ENCODE results near the gene ZBTB42.

ZBTB42 gene

DNA sequence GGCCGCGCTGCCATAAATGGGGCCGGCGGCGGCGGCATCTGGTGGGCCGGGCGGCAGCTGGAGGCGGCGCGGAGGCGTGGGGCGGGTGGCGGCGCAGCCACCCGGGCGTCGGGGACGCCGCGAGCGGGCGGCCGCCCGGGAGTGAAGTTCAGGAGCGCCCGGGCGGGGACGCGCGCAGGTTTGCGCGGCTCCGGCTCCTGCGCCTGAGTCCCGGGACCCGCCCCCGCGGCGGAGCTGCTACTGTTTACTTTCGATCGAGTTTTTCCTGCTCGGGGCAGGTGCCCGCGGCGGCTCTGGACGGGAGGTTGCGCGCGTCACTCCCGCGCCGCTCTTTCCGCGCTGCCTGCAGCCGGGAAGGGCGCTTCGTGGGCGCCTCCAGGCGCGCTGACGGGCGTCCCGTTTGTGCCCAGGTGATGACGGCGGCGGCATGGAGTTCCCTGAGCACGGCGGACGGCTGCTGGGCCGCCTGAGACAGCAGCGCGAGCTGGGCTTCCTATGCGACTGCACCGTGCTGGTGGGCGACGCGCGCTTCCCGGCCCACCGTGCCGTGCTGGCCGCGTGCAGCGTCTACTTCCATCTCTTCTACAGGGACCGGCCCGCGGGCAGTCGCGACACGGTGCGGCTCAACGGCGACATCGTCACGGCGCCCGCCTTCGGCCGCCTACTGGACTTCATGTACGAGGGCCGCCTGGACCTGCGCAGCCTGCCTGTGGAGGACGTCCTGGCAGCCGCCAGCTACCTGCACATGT is at the start of gene ZBTB42:
ZBTB42 (plus strand) TSS at position 331 of the 749 bp plus-strand sequence; CDS start at position 428, 97 bp downstream.
- peak within 1 kb of the TSS; percentile 61 to 89 for H3K4me3 ChIP-seq
- TF ChIP-seq CTCF (IDR thresholded peaks at IDR 0.05) = no peak
- H3K27ac ChIP-seq = peak within 1 kb of the TSS; percentile 99 to 100
- no peaks in the 10 kb centered on the region for H3K9me3 ChIP-seq
- H3K27me3 ChIP-seq = no peaks in the 10 kb centered on the region
- intact Hi-C loops (cut with DNase I; ENCODE audit: low total_unique reads) = no loop called here
- DNase-seq = peak; percentile 51 to 84
- no peaks in the 10 kb centered on the region for H3K36me3 ChIP-seq
- peaks cover 5 to 64% (median 33%) of the 10 kb centered on the region in 4 donors for H3K4me1 ChIP-seq

- Histone ChIP-seq H3K4me1 (peaks cover 0 to 80% (median 49%) of the 10 kb centered on the region in 4 donors), H3K4me3 (peak overlapping the region; percentile 80 to 89), H3K36me3 (peaks cover 12 to 21% (median 15%) of the 10 kb centered on the region in 3 donors), H3K27me3 (no peaks in the 10 kb centered on the region), H3K27ac (peak overlapping the region; percentile 97 to 98), H3K9me3 (no peaks in the 10 kb centered on the region)
- TF ChIP-seq CTCF (IDR thresholded peaks at IDR 0.05) = no peak
- no peak for DNase-seq
- intact Hi-C loops (cut with DNase I; ENCODE audit: low total_unique reads) = loop anchor here (2.0 to 10.0 kb wide), 2 partner anchors 73 to 723 kb away; partner anchors contain the start of gene CRIP2
Observed at GRCh38 chr14:104751539-104752422, 49.1 kb upstream of the ZBTB42 start.

GRCh38 chr14:104752423-104752734 is 48.5 kb upstream of the ZBTB42 start:
- H3K4me1 ChIP-seq = peaks cover 0 to 75% (median 49%) of the 10 kb centered on the region in 4 donors
- no peak for DNase-seq
- H3K9me3 ChIP-seq = no peaks in the 10 kb centered on the region
- H3K36me3 ChIP-seq = peaks cover 18 to 27% (median 21%) of the 10 kb centered on the region in 3 donors
- intact Hi-C loops (cut with DNase I; ENCODE audit: low total_unique reads) = loop anchor here (2.0 to 10.0 kb wide), 2 partner anchors 74 to 722 kb away; partner anchors contain the start of gene CRIP2
- no peak for TF ChIP-seq CTCF (IDR thresholded peaks at IDR 0.05)
- peak overlapping the region; percentile 97 to 98 for H3K27ac ChIP-seq
- peak overlapping the region; percentile 80 to 89 for H3K4me3 ChIP-seq
- no peaks in the 10 kb centered on the region for H3K27me3 ChIP-seq

GRCh38 chr14:104752735-104753527 is 48.0 kb upstream of the ZBTB42 start, which contains the start of gene SIVA1:
Gene SIVA1 (plus strand): TSS chr14:104753147. CDS start chr14:104753202, 55 bp downstream.
- DNase-seq = peak; percentile 99 to 100
- Histone ChIP-seq H3K27me3 (no peaks in the 10 kb centered on the region), H3K4me1 (peaks cover 0 to 69% (median 47%) of the 10 kb centered on the region in 4 donors), H3K9me3 (no peaks in the 10 kb centered on the region), H3K4me3 (peak within 1 kb of the TSS; percentile 80 to 89), H3K27ac (peak within 1 kb of the TSS; percentile 97 to 98), H3K36me3 (peaks cover 24 to 33% (median 26%) of the 10 kb centered on the region in 3 donors)
- TF ChIP-seq CTCF (IDR thresholded peaks at IDR 0.05) = peak in 1 of 2 experiments; percentile 9
- intact Hi-C loops (cut with DNase I; ENCODE audit: low total_unique reads) = loop anchor here (2.0 to 10.0 kb wide), 2 partner anchors 74 to 722 kb away; partner anchors contain the start of gene CRIP2
